Prostate gland (tissue), 2 donors: ENCODE measurements around the gene DLX4. TPM values are rescaled to one million over a fixed set of nuclear protein-coding genes. Genes with fewer than 3 reads are reported as not detected.

Experiments used
- DNase-seq: peaks from one replicate; pipeline ENCODE4 v3.0.0-alpha.2; 2019; ENCODE audit warnings: low spot score
- H3K27ac ChIP-seq, 2 donors: fragments of 200-600 bp; sonication (generic); 2 replicates each; pipeline ENCODE4 v1.5.1; 2017 to 2019
- H3K27me3 ChIP-seq: fragments of 200-600 bp; sonication (generic); replicated peaks from 2 replicates; pipeline ENCODE4 v1.5.1; 2019; ENCODE audit not compliant: insufficient read depth
- H3K36me3 ChIP-seq, 2 donors: fragments of 200-600 bp; sonication (generic); 1 replicate in 1 of 2; 2 replicates in 1 of 2; pipeline versions ENCODE4 v1.5.1 to v1.8.1; 2017 to 2019
- H3K4me1 ChIP-seq: fragments of 200-600 bp; sonication (generic); replicated peaks from 2 replicates; pipeline ENCODE4 v1.5.1; 2019
- H3K4me3 ChIP-seq, 2 donors: fragments of 200-600 bp; sonication (generic); 2 replicates each; pipeline ENCODE4 v1.5.1; 2017 to 2019
- H3K9me3 ChIP-seq: fragments of 200-600 bp; sonication (generic); 2 replicates; pipeline ENCODE4 v1.5.1; 2017
- CTCF ChIP-seq, 4 experiments: fragments of 200-600 bp in 2 of 4; fragments of 450-650 bp in 2 of 4; sonication (generic) in 2 of 4; IDR thresholded peaks; 1 replicate in 3 of 4; 2 replicates in 1 of 4; pipeline ENCODE4 v1.5.1; 2016 to 2019; ENCODE audit warnings: antibody characterized with exemption in 4 of 4, mild to moderate bottlenecking in 2 of 4, moderate library complexity in 2 of 4
- POLR2A ChIP-seq: fragments of 450-650 bp; IDR thresholded peaks from one replicate; pipeline ENCODE4 v1.6.1; 2016; ENCODE audit warnings: antibody characterized with exemption, mild to moderate bottlenecking
- POLR2AphosphoS5 ChIP-seq: sonication (generic); formaldehyde crosslinking; IDR thresholded peaks from one replicate; pipeline ENCODE4 v1.6.1; 2017; ENCODE audit warnings: antibody characterized with exemption
- WGBS: methylation state at CpG from one replicate; pipeline ENCODE4 v1.1.5; 2018; 5-methylcytosine and 5-hydroxymethylcytosine counted together
- intact Hi-C: fragments of 100-400 bp; cut with DNase I; formaldehyde crosslinking; loops from one replicate; pipeline ENCODE4 v1.14.2; 2022
- total RNA-seq, 2 donors: library from RNA; depleted of rRNA; stranded (reverse); fragments of >200 nt; gene quantifications; one replicate each; pipeline ENCODE4 v1.1.0, GENCODE V29; 2016

DLX4 gene
- total RNA-seq, 2 donors from 2014 or later = not detected

GRCh38 chr17:49973271-49973615, 4.3 kb downstream of the DLX4 start:
- Histone ChIP-seq H3K4me1 (peaks cover 8% of the 10 kb centered on the region), H3K27me3 (peaks cover 36% of the 10 kb centered on the region), H3K9me3 (no peaks in the 10 kb centered on the region), H3K4me3 (no peak overlapping the region), H3K36me3 (no peaks in the 10 kb centered on the region), H3K27ac (no peak overlapping the region)
- TF ChIP-seq CTCF (IDR thresholded peaks at IDR 0.05) (no peak), POLR2AphosphoS5 (no peak), POLR2A (no peak)
- 45% methylated on average over 2 of the region's 2 CpGs for WGBS
- no peak for DNase-seq
- intact Hi-C loops = no loop called here

- H3K4me3 ChIP-seq = no peak overlapping the region
- H3K9me3 ChIP-seq = no peaks in the 10 kb centered on the region
- no peak for DNase-seq
- WGBS = 86% methylated on average over 7 of the region's 7 CpGs
- peaks cover 8% of the 10 kb centered on the region for H3K4me1 ChIP-seq
- TF ChIP-seq POLR2AphosphoS5 (no peak), POLR2A (no peak), CTCF (IDR thresholded peaks at IDR 0.05) (no peak)
- intact Hi-C loops = no loop called here
- no peak overlapping the region for H3K27ac ChIP-seq
- H3K36me3 ChIP-seq = no peaks in the 10 kb centered on the region
- H3K27me3 ChIP-seq = peaks cover 28% of the 10 kb centered on the region
Observed at GRCh38 chr17:49975531-49975930, 6.5 kb downstream of the DLX4 start.

- TF ChIP-seq POLR2A (no peak), POLR2AphosphoS5 (no peak), CTCF (IDR thresholded peaks at IDR 0.05) (no peak)
- peaks cover 21% of the 10 kb centered on the region for H3K27me3 ChIP-seq
- intact Hi-C loops = no loop called here
Observed at GRCh38 chr17:49976163-49976827, 7.3 kb downstream of the DLX4 start.

GRCh38 chr17:49976828-49977202, 7.8 kb downstream of the DLX4 start:
- Histone ChIP-seq H3K36me3 (no peaks in the 10 kb centered on the region), H3K4me3 (no peak overlapping the region), H3K27ac (no peak overlapping the region), H3K4me1 (peaks cover 5% of the 10 kb centered on the region), H3K27me3 (peaks cover 16% of the 10 kb centered on the region), H3K9me3 (no peaks in the 10 kb centered on the region)
- intact Hi-C loops = no loop called here
- no peak for TF ChIP-seq POLR2A
- no peak for TF ChIP-seq CTCF (IDR thresholded peaks at IDR 0.05)
- no peak for TF ChIP-seq POLR2AphosphoS5
- DNase-seq = no peak
- WGBS = 43% methylated on average over 4 of the region's 4 CpGs

More at GRCh38 chr17:49976163-49976827, 7.3 kb downstream of the DLX4 start:
- Histone ChIP-seq H3K27ac (no peak overlapping the region), H3K9me3 (no peaks in the 10 kb centered on the region), H3K36me3 (no peaks in the 10 kb centered on the region), H3K4me3 (no peak overlapping the region), H3K4me1 (peaks cover 8% of the 10 kb centered on the region)
- DNase-seq = no peak
- 24% methylated on average over 5 of the region's 5 CpGs for WGBS
